Breast epithelium (tissue), 3 donors: ENCODE measurements around the gene FOXO4.

Source experiments
- CTCF ChIP-seq, 3 donors: fragments of 450-650 bp; IDR thresholded peaks; one replicate each; pipeline ENCODE4 v1.5.1; 2016 to 2017; ENCODE audit warnings: antibody characterized with exemption in 3 of 3, mild to moderate bottlenecking in 3 of 3, moderate library complexity in 3 of 3
- POLR2A ChIP-seq: fragments of 450-650 bp; IDR thresholded peaks from one replicate; pipeline ENCODE4 v1.6.1; 2016; ENCODE audit warnings: antibody characterized with exemption, mild to moderate bottlenecking, moderate library complexity
- POLR2AphosphoS5 ChIP-seq, 3 donors: sonication (generic); formaldehyde crosslinking; IDR thresholded peaks; one replicate each; pipeline ENCODE4 v1.6.1; 2017; ENCODE audit warnings: antibody characterized with exemption in 3 of 3

GRCh38 chrX:71140440-71140839, 44.8 kb downstream of the FOXO4 start:
- TF ChIP-seq CTCF (IDR thresholded peaks at IDR 0.05), result no peak
- TF ChIP-seq POLR2A, result no peak
- no peak for TF ChIP-seq POLR2AphosphoS5 (IDR thresholded peaks at IDR 0.05)
